NCI-H82 treated with DMSO at 0.1 percent for 48 hours (cell line): Measurements from ENCODE around the gene L3MBTL2.

Experiments used
- DNase-seq: peaks from one replicate; lab custom pipeline; 2025; ENCODE audit not compliant: unreplicated experiment; lab: John Stamatoyannopoulos, UW

The L3MBTL2 gene

GRCh38 chr22:41206719-41207118, 1.6 kb downstream of the L3MBTL2 start:
- no peak for DNase-seq

- DNase-seq: no peak
Measured at GRCh38 chr22:41215409-41215808, 10.3 kb downstream of the L3MBTL2 start.

GRCh38 chr22:41215926-41216325, 10.8 kb downstream of the L3MBTL2 start:
- no peak for DNase-seq

- DNase-seq: no peak
Measured at GRCh38 chr22:41216984-41217383, 11.9 kb downstream of the L3MBTL2 start.

GRCh38 chr22:41217553-41218157, 12.5 kb downstream of the L3MBTL2 start:
- DNase-seq: peak; percentile 15

- DNase-seq: no peak
Measured at GRCh38 chr22:41222846-41223507, 17.9 kb downstream of the L3MBTL2 start.

- no peak for DNase-seq
Measured at GRCh38 chr22:41223535-41223934, 18.4 kb downstream of the L3MBTL2 start.

GRCh38 chr22:41226723-41227655, 21.9 kb downstream of the L3MBTL2 start:
- DNase-seq: no peak

- DNase-seq: no peak
Measured at GRCh38 chr22:41229215-41229614, 24.1 kb downstream of the L3MBTL2 start.

- no peak for DNase-seq
Measured at GRCh38 chr22:41229730-41230400, 24.8 kb downstream of the L3MBTL2 start.

- no peak for DNase-seq
Measured at GRCh38 chr22:41230401-41230785, 25.3 kb downstream of the L3MBTL2 start.

GRCh38 chr22:41231369-41231768, 26.3 kb downstream of the L3MBTL2 start:
- no peak for DNase-seq

GRCh38 chr22:41234815-41235695, 29.9 kb downstream of the L3MBTL2 start:
- no peak for DNase-seq

- no peak for DNase-seq
Measured at GRCh38 chr22:41237036-41237706, 32.1 kb downstream of the L3MBTL2 start.

GRCh38 chr22:41237707-41238569, 32.8 kb downstream of the L3MBTL2 start:
- DNase-seq: no peak

- no peak for DNase-seq
Measured at GRCh38 chr22:41238570-41239442, 33.7 kb downstream of the L3MBTL2 start.

GRCh38 chr22:41239443-41240128, 34.5 kb downstream of the L3MBTL2 start:
- no peak for DNase-seq
